Rectal smooth muscle tissue (tissue), 1 donor: ENCODE data around the gene SPRR1A.

ENCODE experiments used
- H3K27ac ChIP-seq: one replicate; pipeline ENCODE4 v1.7.0; 2013; ENCODE audit warnings: low read depth, low read length, inconsistent platforms
- H3K27me3 ChIP-seq: one replicate; pipeline ENCODE4 v1.7.0; 2013; ENCODE audit warnings: low read length; ENCODE audit not compliant: control insufficient read depth, insufficient read depth
- H3K36me3 ChIP-seq: one replicate; pipeline ENCODE4 v1.7.0; 2013; ENCODE audit warnings: low read length; ENCODE audit not compliant: control insufficient read depth, insufficient read depth
- H3K4me1 ChIP-seq: one replicate; pipeline ENCODE4 v1.7.0; 2013; ENCODE audit warnings: low read length; ENCODE audit not compliant: control insufficient read depth, insufficient read depth
- H3K4me3 ChIP-seq: one replicate; pipeline ENCODE4 v1.7.0; 2013; ENCODE audit warnings: low read length
- H3K9ac ChIP-seq: one replicate; pipeline ENCODE4 v1.7.0; 2013; ENCODE audit warnings: low read length

Gene SPRR1A

DNA sequence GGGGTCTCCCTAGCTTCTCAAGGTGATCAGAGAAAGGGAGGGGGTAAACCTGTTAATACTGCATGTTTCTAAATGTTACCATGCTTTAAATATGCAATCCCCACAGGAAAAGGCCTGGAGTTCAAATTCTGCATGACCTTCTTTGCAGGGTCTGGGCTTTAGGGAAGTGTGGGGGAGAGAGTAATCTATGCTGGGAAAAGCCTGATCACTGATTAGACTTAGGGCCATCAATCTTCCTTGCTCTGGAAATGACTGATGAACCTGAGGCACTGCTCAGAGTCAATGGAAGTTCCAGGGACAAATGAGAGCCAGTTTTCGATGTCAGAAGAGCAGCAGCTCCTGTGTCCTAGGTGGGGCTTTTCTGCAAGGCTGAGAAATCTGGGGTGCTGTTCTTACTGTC, 3.2 kb upstream of the SPRR1A start:
- no peaks in the 10 kb centered on the region for H3K36me3 ChIP-seq
- H3K4me3 ChIP-seq, result no peak overlapping the region
- H3K9ac ChIP-seq, result no peak overlapping the region
- H3K27me3 ChIP-seq, result no peaks in the 10 kb centered on the region
- H3K4me1 ChIP-seq, result no peaks in the 10 kb centered on the region
- no peak overlapping the region for H3K27ac ChIP-seq

DNA sequence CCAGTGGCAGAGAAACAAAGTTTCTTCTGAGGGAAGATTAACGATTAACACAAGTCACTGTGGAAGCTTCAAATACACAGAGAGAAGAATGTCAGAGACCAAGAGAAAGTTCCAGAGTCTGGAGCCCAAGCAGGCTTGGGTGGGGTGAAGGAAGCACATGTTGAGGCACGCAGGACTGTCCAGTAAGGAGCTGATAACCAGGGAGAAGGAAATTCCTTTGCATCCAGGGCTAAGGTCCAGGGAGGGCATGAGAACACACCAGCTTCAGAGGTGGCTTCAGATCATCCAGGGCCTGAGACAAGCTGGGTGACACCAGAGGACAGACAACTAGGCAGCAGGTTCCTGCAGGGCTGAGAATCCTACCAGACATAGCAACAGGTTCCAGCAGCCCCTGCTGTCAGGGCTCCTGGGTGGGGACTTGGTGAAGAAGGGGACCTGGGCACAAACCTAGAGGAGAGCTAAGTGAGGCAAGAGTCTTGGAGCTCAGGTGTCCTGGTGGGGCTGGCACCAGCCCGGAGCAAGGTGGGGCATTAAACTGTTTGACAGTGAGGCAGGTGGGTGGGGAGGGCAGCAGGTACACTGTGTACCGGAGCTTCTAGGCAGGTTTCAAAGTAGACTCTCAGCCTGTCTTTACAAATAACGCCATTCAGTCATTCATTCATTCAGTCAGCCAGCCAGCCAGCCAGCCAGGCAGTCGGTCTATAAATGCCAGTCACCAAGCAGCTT, 2.6 kb upstream of the SPRR1A start:
- Histone ChIP-seq H3K27ac (no peak overlapping the region), H3K27me3 (no peaks in the 10 kb centered on the region), H3K36me3 (no peaks in the 10 kb centered on the region), H3K4me3 (no peak overlapping the region), H3K4me1 (no peaks in the 10 kb centered on the region), H3K9ac (no peak overlapping the region)

DNA sequence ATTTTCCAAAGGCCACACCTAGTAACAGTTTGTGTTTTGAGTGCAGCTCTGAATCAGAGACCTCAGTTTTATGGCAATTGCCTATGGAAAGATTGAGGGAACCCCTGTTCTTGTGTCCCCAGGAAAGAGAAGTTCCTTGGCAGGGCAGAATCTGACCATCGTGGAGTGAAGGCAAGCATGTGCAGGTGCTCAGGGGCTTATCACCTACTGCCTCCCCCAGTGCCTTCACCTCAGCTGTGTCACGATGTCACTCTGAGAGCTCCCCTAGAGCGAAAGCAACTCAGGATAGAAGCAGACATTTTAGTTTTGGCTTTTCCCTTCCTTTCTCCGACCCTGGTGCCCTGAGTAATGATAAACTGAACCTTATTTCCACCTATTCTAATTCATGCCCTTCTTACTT, 1.8 kb upstream of the SPRR1A start:
- H3K9ac ChIP-seq, result no peak overlapping the region
- H3K4me3 ChIP-seq, result no peak overlapping the region
- H3K27me3 ChIP-seq, result no peaks in the 10 kb centered on the region
- no peaks in the 10 kb centered on the region for H3K36me3 ChIP-seq
- no peak overlapping the region for H3K27ac ChIP-seq
- no peaks in the 10 kb centered on the region for H3K4me1 ChIP-seq

DNA sequence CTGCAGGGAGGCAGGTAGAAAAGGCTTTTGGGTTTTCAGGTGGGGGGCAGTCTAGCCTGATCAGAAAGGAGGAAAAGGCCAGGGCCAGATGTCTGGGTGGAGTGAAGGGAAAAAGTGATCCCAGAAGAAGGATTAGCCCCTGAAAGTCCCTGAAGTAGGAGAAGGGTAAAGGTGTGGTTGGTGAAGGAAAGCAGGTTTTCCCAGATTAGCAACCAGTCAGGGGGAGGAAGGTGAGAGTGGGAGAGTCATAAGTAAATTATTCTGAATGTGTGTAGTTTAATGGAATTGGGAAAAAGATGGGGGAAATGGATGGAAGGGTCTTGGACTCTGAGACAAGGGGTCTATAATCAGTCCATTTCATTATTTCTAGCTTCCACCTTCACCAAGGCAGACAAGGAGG, 647 bp upstream of the SPRR1A start:
- no peak overlapping the region for H3K9ac ChIP-seq
- no peak overlapping the region for H3K4me3 ChIP-seq
- no peaks in the 10 kb centered on the region for H3K27me3 ChIP-seq
- no peaks in the 10 kb centered on the region for H3K4me1 ChIP-seq
- no peaks in the 10 kb centered on the region for H3K36me3 ChIP-seq
- no peak overlapping the region for H3K27ac ChIP-seq

DNA sequence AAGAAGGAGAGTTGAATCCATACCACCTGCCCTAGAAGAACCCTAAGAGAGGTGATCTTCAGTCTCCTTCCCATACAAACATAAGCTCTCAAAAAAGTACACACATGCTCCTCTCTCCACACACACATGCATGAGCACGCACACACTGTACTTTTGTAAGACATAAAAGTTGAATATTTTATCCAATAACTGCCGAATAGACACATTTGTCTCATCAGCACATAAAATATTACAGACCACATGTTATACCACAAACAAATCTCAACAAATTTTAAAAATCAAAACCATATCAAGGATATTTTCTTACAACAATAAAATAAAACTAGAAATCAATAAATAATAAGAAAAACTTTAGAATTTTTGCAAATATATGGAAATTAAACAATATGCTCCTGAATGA, 2.7 kb downstream of the SPRR1A start:
- Histone ChIP-seq H3K27ac (no peak overlapping the region), H3K27me3 (no peaks in the 10 kb centered on the region), H3K36me3 (no peaks in the 10 kb centered on the region), H3K4me3 (no peak overlapping the region), H3K4me1 (no peaks in the 10 kb centered on the region), H3K9ac (no peak overlapping the region)

DNA sequence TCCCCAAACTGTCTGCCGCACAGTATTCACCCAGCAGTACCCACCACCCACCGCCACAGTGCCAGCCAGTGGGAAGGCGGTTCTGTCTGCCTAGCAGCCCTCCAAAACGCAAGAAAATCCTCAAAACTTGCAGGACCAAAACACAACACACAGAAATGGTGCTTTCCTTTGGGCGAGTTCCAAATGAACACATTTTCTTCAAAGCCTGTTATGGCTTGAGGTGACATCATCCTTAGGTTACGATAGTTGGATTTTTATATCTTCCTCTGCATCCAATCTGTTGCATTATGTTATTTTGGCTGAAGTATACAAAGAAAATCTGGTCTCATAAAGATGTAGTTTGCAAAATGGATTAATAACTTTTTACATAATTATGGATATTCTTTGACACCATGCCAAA, 9.3 kb downstream of the SPRR1A start:
- no peaks in the 10 kb centered on the region for H3K27me3 ChIP-seq
- no peaks in the 10 kb centered on the region for H3K36me3 ChIP-seq
- no peaks in the 10 kb centered on the region for H3K4me1 ChIP-seq
- no peak overlapping the region for H3K4me3 ChIP-seq
- no peak overlapping the region for H3K9ac ChIP-seq
- H3K27ac ChIP-seq, result no peak overlapping the region

DNA sequence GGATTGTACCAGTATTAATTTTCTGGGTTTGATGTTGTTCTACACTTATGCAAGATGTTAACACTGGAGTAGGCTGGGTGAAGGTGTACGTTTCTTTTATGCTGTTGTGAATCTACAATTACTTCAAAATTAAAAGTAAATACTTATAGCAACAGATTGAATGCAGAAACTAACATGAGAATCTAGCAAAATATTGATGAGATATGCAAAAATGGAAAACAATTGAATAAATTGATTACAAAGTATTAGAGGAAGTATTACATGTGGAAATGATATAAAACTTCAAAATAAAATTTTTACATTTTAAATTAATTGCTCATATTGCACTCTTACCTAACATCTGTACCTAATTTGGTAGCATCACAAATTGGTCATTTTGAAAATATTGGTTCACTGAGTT, 12.0 kb downstream of the SPRR1A start:
- H3K36me3 ChIP-seq, result no peaks in the 10 kb centered on the region
- no peak overlapping the region for H3K9ac ChIP-seq
- H3K27ac ChIP-seq, result no peak overlapping the region
- H3K4me3 ChIP-seq, result no peak overlapping the region
- no peaks in the 10 kb centered on the region for H3K27me3 ChIP-seq
- H3K4me1 ChIP-seq, result no peaks in the 10 kb centered on the region

DNA sequence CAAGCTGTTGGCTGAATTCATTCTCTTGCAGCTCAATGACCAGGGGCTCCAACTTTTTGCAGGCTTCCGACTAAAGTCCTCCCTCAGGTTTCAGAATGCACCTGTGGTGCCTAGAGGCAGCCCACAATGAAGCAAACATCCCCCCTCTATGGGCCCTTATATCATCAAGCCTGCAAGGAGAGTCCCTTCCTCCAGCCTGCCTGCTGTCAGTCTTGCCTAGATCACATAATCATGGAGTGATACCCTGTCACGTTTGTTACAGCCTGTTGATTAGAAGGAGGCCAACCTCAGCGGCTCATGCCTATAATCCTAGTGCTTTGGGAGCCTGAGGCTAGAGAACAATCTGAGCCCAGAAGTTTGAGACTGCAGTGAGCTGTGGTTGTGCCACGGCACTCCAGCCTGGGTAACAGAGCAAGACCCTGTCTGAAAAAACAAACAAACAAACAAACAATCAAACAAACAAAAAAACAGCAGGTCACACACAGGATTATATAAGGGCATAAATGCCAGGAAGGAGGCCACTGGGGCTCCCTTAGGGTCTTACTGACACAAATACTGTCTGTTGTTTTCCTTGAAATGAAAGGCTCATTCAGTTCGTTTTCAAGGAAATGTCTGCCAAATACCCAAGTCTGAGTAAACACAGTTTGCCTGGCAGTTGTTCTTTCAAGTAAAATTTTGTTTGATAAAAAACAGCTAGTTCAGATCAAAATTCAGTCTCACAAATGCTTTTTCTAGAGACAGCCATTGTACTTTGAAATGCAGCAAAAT, 12.9 kb downstream of the SPRR1A start:
- Histone ChIP-seq H3K4me1 (no peaks in the 10 kb centered on the region), H3K4me3 (no peak overlapping the region), H3K9ac (no peak overlapping the region), H3K27me3 (no peaks in the 10 kb centered on the region), H3K27ac (no peak overlapping the region), H3K36me3 (no peaks in the 10 kb centered on the region)

DNA sequence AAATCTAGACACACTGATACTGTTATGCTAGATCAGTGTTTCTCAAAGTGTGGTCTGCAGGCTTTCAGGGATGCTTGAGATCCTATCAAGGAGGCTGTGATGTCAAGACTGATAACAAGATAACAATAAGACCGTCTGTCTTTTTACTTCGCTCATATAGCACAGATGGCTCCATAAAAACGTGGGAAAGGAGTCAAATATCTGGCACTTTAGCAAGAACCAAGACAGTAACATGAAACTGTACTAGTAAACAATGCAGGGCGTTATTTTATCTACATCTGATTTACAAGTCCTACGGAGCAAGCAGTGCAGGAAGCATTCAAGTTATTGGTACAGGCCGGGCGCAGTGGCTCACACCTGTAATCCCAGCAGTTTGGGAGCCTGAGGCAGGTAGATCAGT, 14.0 kb downstream of the SPRR1A start:
- no peaks in the 10 kb centered on the region for H3K36me3 ChIP-seq
- no peak overlapping the region for H3K4me3 ChIP-seq
- H3K27ac ChIP-seq, result no peak overlapping the region
- H3K9ac ChIP-seq, result no peak overlapping the region
- no peaks in the 10 kb centered on the region for H3K4me1 ChIP-seq
- no peaks in the 10 kb centered on the region for H3K27me3 ChIP-seq

DNA sequence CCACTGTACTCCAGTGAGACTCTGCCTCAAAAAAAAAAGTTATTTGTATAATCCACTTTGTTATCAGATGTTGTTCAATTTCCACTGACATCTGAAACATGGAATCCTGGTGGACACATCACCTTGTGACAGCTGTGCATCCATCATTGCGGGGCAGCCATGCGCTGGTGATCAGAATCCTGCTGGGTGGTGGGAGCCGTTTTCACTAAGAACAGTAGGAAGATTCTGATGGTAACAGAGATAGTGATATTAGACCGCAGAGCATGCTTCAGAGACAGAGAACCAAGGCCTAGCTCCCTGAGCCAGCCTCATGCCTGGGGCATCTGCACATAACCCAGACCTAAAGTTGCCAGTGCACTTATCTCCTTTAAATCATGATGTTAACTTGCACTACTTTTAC, 14.6 kb downstream of the SPRR1A start:
- Histone ChIP-seq H3K27me3 (no peaks in the 10 kb centered on the region), H3K4me3 (no peak overlapping the region), H3K36me3 (no peaks in the 10 kb centered on the region), H3K9ac (no peak overlapping the region), H3K27ac (no peak overlapping the region), H3K4me1 (no peaks in the 10 kb centered on the region)

DNA sequence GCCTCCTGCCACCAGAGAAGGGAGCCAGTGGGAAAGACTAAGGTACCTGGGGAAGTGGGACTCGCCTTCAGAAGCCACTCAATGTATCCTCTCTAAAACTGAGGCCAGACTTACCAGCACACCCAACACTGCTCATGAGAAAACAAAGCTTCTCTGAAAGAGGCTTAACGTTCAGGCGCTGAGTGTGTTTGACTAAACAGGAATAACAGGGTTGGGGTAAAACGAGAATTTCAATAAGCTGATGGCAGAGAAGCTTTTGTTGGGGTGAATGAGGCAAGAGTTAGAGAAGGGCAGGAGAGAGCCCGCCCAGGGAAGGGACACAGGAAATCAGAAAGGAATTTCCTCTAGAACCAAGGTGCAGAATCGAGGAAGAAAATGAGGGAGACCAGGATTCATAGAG, 15.9 kb downstream of the SPRR1A start:
- H3K27ac ChIP-seq, result no peak overlapping the region
- H3K27me3 ChIP-seq, result no peaks in the 10 kb centered on the region
- no peak overlapping the region for H3K4me3 ChIP-seq
- H3K4me1 ChIP-seq, result no peaks in the 10 kb centered on the region
- H3K9ac ChIP-seq, result no peak overlapping the region
- no peaks in the 10 kb centered on the region for H3K36me3 ChIP-seq

DNA sequence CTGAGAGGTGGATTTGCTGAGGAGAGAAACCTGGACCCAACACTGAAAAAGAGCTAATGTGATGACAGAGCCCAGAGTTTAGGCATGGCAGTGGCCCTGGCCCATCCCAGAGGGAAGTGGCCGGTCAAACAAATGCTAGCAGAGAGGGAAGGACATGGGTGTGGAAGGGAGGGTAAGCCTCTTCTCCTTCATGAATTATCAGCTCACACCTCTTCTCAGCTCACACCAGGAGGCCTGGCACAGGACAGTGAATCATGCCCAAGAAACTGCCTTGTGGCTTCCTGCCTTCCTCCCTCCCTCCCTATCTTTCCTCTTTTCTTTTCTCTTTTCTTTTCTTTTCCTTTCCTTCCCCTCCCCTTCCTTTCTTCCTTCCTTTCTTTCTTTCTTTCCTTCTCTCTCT, 16.4 kb downstream of the SPRR1A start:
- Histone ChIP-seq H3K27ac (no peak overlapping the region), H3K4me1 (no peaks in the 10 kb centered on the region), H3K27me3 (no peaks in the 10 kb centered on the region), H3K4me3 (no peak overlapping the region), H3K36me3 (no peaks in the 10 kb centered on the region), H3K9ac (no peak overlapping the region)

DNA sequence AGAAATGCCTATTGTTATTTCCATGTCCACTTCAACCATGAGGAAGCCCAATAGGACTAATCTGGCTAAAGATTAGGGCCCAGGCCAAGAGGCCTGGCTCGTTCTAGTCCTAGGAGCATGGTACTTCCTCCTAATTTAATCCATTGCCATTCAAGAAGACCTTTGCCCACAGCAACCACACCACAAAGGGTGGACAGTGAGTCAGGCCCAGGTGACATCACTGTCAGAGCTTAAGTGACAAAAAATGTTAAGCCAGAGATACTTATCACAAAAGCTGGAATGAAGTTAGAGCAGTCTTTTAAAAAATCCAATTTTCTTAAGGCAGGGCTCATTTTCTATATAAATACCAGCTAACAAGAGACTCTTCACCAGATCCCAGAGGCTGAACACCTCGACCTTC, 17.5 kb downstream of the SPRR1A start, which contains the start of gene SPRR3:
SPRR3 (plus strand) TSS at position 368 of the 400 bp plus-strand sequence. CDS start 1,272 bp downstream, outside the sequence.
- H3K9ac ChIP-seq, result no peak within 1 kb of the TSS
- no peaks in the 10 kb centered on the region for H3K27me3 ChIP-seq
- H3K4me3 ChIP-seq, result no peak within 1 kb of the TSS
- no peaks in the 10 kb centered on the region for H3K36me3 ChIP-seq
- no peaks in the 10 kb centered on the region for H3K4me1 ChIP-seq
- no peak within 1 kb of the TSS for H3K27ac ChIP-seq
